ENCODE results near the gene AQP5. TPM values are rescaled to one million over a fixed set of nuclear protein-coding genes. Genes with fewer than 3 reads are reported as not detected.

AQP5 gene
- total RNA-seq, 4 donors from 2014 or later, result 2.3 TPM; not detected in 3

DNA sequence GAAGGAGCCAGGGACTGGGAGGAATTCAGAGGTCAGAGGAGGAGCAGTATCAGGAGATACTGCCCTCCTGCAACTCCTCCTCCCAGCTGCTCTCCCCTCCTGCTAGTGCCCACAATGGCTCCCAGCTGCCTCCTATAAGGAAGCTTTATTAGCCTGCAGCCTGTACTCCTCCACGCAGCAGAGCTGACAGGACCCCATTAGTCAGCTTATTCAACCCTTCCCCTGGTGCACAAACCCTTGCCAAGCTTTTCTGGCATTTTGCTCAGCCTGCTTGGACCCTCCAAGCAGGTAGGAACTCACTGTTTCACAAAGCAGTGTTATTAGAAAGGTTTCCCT is 18.1 kb upstream of the AQP5 start:
- no peaks in the 10 kb centered on the region for H3K4me1 ChIP-seq
- no peak overlapping the region for H3K4me3 ChIP-seq
- DNase-seq, result no peak
- TF ChIP-seq POLR2A (IDR thresholded peaks at IDR 0.05), result no peak
- TF ChIP-seq, protein P1, sequence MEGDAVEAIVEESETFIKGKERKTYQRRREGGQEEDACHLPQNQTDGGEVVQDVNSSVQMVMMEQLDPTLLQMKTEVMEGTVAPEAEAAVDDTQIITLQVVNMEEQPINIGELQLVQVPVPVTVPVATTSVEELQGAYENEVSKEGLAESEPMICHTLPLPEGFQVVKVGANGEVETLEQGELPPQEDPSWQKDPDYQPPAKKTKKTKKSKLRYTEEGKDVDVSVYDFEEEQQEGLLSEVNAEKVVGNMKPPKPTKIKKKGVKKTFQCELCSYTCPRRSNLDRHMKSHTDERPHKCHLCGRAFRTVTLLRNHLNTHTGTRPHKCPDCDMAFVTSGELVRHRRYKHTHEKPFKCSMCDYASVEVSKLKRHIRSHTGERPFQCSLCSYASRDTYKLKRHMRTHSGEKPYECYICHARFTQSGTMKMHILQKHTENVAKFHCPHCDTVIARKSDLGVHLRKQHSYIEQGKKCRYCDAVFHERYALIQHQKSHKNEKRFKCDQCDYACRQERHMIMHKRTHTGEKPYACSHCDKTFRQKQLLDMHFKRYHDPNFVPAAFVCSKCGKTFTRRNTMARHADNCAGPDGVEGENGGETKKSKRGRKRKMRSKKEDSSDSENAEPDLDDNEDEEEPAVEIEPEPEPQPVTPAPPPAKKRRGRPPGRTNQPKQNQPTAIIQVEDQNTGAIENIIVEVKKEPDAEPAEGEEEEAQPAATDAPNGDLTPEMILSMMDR (IDR thresholded peaks at IDR 0.05), result no peak
- H3K27ac ChIP-seq, result no peak overlapping the region
- intact Hi-C loops (cut with DNase I; ENCODE audit: low total_unique reads), result no loop called here
- H3K9me3 ChIP-seq, result no peaks in the 10 kb centered on the region
- H3K36me3 ChIP-seq, result no peaks in the 10 kb centered on the region
- H3K27me3 ChIP-seq, result no peaks in the 10 kb centered on the region

DNA sequence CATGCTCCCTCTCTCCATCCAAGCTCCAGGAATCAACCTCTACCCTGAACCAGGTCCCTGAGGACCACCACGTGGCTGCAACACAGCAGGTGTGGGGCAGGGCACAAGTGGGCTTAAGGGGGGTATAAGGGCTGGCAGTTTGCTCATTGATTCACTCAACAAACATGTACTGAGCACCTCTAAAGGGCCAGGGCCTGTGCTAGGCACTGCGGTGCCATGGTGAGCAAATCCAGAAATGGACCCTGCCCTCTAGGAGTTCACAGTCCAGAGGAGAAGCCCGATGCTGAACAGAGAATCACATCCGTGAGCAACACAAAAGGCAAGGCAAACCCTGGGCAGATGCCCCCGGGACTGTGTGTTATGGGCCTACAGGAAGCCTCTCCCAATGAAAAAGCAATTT is 17.6 kb upstream of the AQP5 start:
- Histone ChIP-seq H3K27me3 (no peaks in the 10 kb centered on the region), H3K27ac (no peak overlapping the region), H3K36me3 (no peaks in the 10 kb centered on the region), H3K4me3 (no peak overlapping the region), H3K9me3 (no peaks in the 10 kb centered on the region), H3K4me1 (no peaks in the 10 kb centered on the region)
- no peak for DNase-seq
- no peak for TF ChIP-seq POLR2A (IDR thresholded peaks at IDR 0.05)
- TF ChIP-seq, protein P1 (IDR thresholded peaks at IDR 0.05), result no peak
- intact Hi-C loops (cut with DNase I; ENCODE audit: low total_unique reads), result no loop called here

DNA sequence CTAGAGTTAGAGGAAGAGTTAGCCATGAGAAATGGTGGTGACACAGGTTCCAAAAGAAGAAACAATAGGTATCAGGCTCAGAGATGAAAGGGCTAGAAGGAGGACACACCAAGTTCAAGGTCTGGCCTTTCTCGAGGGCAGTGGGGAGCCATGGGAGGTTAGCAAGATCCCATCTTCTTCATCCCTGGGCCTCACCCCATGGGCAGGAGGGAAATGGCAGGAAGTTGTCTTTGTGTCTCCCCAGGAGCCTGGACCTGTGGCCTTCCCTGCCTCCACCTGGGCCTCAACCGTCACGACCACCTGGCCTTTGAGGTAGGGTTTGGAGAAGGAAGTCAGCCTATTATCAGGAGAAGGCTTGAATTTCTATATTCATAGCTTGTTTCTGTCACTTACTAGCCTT is 17.0 kb upstream of the AQP5 start:
- Histone ChIP-seq H3K27ac (no peak overlapping the region), H3K4me1 (no peaks in the 10 kb centered on the region), H3K27me3 (no peaks in the 10 kb centered on the region), H3K36me3 (no peaks in the 10 kb centered on the region), H3K4me3 (no peak overlapping the region), H3K9me3 (no peaks in the 10 kb centered on the region)
- intact Hi-C loops (cut with DNase I; ENCODE audit: low total_unique reads), result no loop called here
- no peak for DNase-seq
- no peak for TF ChIP-seq POLR2A (IDR thresholded peaks at IDR 0.05)
- TF ChIP-seq, protein P1 (IDR thresholded peaks at IDR 0.05), result no peak

DNA sequence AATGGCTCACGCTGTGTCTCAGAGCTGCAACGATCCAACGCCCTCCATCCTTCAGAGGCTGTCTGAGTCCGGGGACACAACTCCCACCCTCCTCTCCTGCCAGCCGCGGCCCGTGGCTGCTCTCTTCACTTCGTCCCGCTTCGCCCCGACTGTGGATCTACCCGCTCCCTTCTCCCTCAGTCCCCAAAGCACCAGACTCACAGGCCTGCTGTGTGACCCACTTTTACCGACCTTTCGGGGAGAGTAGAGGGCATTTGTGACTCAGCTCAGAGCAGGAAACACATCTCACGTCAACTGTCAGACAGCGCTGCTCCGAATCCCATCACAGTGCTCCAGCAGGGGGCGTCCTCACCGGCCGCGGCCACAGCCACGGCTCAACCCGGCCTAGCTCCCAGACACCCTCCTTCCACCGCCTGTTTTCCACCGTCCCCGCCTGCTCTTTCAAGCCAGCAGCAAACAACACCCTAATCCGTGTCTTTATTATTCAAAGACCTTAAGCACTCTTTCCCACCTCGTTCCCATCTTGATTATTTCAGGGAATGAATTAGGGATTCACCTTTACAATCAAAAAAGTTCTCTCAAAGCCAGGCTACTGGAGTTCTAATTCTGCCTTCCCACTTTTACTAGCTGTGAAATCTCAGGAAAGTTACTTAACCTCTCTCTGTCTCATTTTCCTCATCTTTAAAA is 16.1 kb upstream of the AQP5 start:
- no peaks in the 10 kb centered on the region for H3K4me1 ChIP-seq
- no peaks in the 10 kb centered on the region for H3K36me3 ChIP-seq
- no peaks in the 10 kb centered on the region for H3K27me3 ChIP-seq
- peak; percentile 76 to 88 for DNase-seq
- peak overlapping the region in 1 of 2 donors; percentile 38 for H3K27ac ChIP-seq
- intact Hi-C loops (cut with DNase I; ENCODE audit: low total_unique reads), result no loop called here
- no peaks in the 10 kb centered on the region for H3K9me3 ChIP-seq
- peak overlapping the region in 1 of 2 donors; percentile 5 for H3K4me3 ChIP-seq
- TF ChIP-seq, protein P1 (IDR thresholded peaks at IDR 0.05), result peak; percentile 75 to 89 (median 77)
- TF ChIP-seq POLR2A (IDR thresholded peaks at IDR 0.05), result peak in 1 of 2 donors; percentile 7

DNA sequence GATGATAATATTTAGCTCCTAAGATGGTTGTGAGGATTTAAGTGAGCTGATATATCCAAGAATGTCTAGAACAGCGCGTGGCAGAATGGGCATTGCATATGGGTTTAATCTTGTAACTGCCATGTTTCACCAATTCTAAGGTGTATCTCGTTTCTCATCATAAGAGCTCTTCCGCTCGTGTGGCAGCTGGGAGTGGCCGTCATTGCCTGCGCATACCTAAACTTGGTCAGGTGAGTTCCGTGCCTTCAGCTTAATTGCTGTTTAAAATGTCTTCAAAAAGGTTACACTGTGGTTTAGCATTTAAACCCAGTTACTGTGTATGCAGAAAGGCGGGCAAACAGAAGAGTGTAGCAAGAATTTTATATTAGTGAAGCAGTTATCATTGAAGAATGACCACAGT is 15.6 kb upstream of the AQP5 start:
- H3K27me3 ChIP-seq, result no peaks in the 10 kb centered on the region
- H3K4me1 ChIP-seq, result no peaks in the 10 kb centered on the region
- no peak overlapping the region for H3K27ac ChIP-seq
- no peaks in the 10 kb centered on the region for H3K36me3 ChIP-seq
- no peaks in the 10 kb centered on the region for H3K9me3 ChIP-seq
- intact Hi-C loops (cut with DNase I; ENCODE audit: low total_unique reads), result no loop called here
- no peak overlapping the region for H3K4me3 ChIP-seq
- TF ChIP-seq, protein P1 (IDR thresholded peaks at IDR 0.05), result no peak
- TF ChIP-seq POLR2A (IDR thresholded peaks at IDR 0.05), result no peak
- DNase-seq, result no peak
